Neural cell (in vitro differentiated cells): ENCODE measurements around the gene MLLT6. TPM values are rescaled to one million over a fixed set of nuclear protein-coding genes. Genes with fewer than 3 reads are reported as not detected.
A peak's percentile ranks its signal among the peaks of the same experiment; 100 is the strongest.

Experiments used
- H2AFZ ChIP-seq: fragments of 200-600, 300-800 bp; sonication (generic), shearing (Covaris generic); 2 replicates; pipeline ENCODE4 v1.6.0; 2014; ENCODE audit warnings: low read depth, mild to moderate bottlenecking, antibody characterized with exemption, low read length, moderate library complexity
- H3F3A ChIP-seq: fragments of 200-600 bp; shearing (Covaris generic); 2 replicates; pipeline ENCODE4 v1.6.1; 2016; ENCODE audit warnings: mild to moderate bottlenecking, moderate library complexity, mixed read lengths, antibody characterized with exemption, low read length; ENCODE audit not compliant: insufficient read depth, poor library complexity, severe bottlenecking
- H3K27ac ChIP-seq: fragments of 200-600, 300-800 bp; sonication (generic), shearing (Covaris generic); 2 replicates; pipeline ENCODE4 v1.5.1; 2014; ENCODE audit warnings: mild to moderate bottlenecking, low read length, moderate library complexity
- H3K27me3 ChIP-seq: fragments of 300-800, 200-600 bp; sonication (generic), shearing (Covaris generic); 2 replicates; pipeline ENCODE4 v1.6.0; 2014; ENCODE audit warnings: mild to moderate bottlenecking, low read depth, low read length, moderate library complexity; ENCODE audit not compliant: insufficient read depth
- H3K36me3 ChIP-seq: fragments of 300-800, 200-600 bp; sonication (generic), shearing (Covaris generic); 2 replicates; pipeline ENCODE4 v1.5.1; 2014; ENCODE audit warnings: mild to moderate bottlenecking, antibody characterized with exemption, low read length, moderate library complexity; ENCODE audit not compliant: insufficient read depth
- H3K4me2 ChIP-seq: fragments of 300-800, 200-600 bp; sonication (generic), shearing (Covaris generic); 2 replicates; pipeline ENCODE4 v1.6.0; 2014; ENCODE audit warnings: mild to moderate bottlenecking, low read length
- H3K4me3 ChIP-seq: fragments of 300-800, 200-600 bp; sonication (generic), shearing (Covaris generic); 2 replicates; pipeline ENCODE4 v1.5.1; 2014; ENCODE audit warnings: mild to moderate bottlenecking, low read length, moderate library complexity
- H3K79me2 ChIP-seq: fragments of 200-600 bp; shearing (Covaris generic); replicated peaks from 2 replicates; pipeline ENCODE4 v1.6.0; 2014; ENCODE audit warnings: mild to moderate bottlenecking, low read length, moderate library complexity; ENCODE audit not compliant: insufficient read depth
- H3K9ac ChIP-seq: fragments of 300-800, 200-600 bp; sonication (generic), shearing (Covaris generic); 2 replicates; pipeline ENCODE4 v1.6.1; 2016; ENCODE audit warnings: mild to moderate bottlenecking, low read length, mixed read lengths
- H3K9me2 ChIP-seq: fragments of 200-600 bp; shearing (Covaris generic); 2 replicates; pipeline ENCODE4 v1.6.1; 2016; ENCODE audit warnings: mild to moderate bottlenecking, low read length, mixed read lengths; ENCODE audit not compliant: insufficient read depth
- H3K9me3 ChIP-seq: fragments of 200-600, 300-800 bp; sonication (generic), shearing (Covaris generic); 2 replicates; pipeline ENCODE4 v1.6.1; 2016; ENCODE audit warnings: mild to moderate bottlenecking, mixed run types, low read length, moderate library complexity, mixed read lengths
- H4K20me1 ChIP-seq: fragments of 200-600 bp; shearing (Covaris generic); 2 replicates; pipeline ENCODE4 v1.6.1; 2016; ENCODE audit warnings: mild to moderate bottlenecking, mixed run types; ENCODE audit not compliant: insufficient read depth
- EP300 ChIP-seq: fragments of 450-650 bp; conservative IDR thresholded peaks from 2 replicates; pipeline ENCODE4 v1.6.1; 2014; ENCODE audit warnings: antibody characterized with exemption, mild to moderate bottlenecking, moderate library complexity; ENCODE audit not compliant: poor library complexity, severe bottlenecking
- EZH2 ChIP-seq: fragments of 200-600, 300-800 bp; shearing (Covaris generic), sonication (generic); IDR thresholded peaks from 2 replicates; pipeline ENCODE4 v1.6.1; 2014; ENCODE audit warnings: antibody characterized with exemption, low read length, borderline replicate concordance, mild to moderate bottlenecking; ENCODE audit not compliant: insufficient read depth, poor library complexity, severe bottlenecking
- MXI1 ChIP-seq: fragments of 450-650 bp; conservative IDR thresholded peaks from 2 replicates; pipeline ENCODE4 v1.6.1; 2014; ENCODE audit warnings: antibody characterized with exemption, mild to moderate bottlenecking; ENCODE audit not compliant: poor library complexity, severe bottlenecking
- POLR2AphosphoS5 ChIP-seq: IDR thresholded peaks from 2 replicates; pipeline ENCODE4 v1.6.1; 2012
- RAD21 ChIP-seq: fragments of 450-650 bp; conservative IDR thresholded peaks from 2 replicates; pipeline ENCODE4 v1.6.1; 2014; ENCODE audit warnings: antibody characterized with exemption, mild to moderate bottlenecking, moderate library complexity
- REST ChIP-seq: IDR thresholded peaks from 2 replicates; pipeline ENCODE4 v1.6.1; 2012; ENCODE audit warnings: borderline replicate concordance
- SMC3 ChIP-seq: fragments of 450-650 bp; conservative IDR thresholded peaks from 2 replicates; pipeline ENCODE4 v1.6.1; 2014; ENCODE audit warnings: antibody characterized with exemption, mild to moderate bottlenecking, moderate library complexity; ENCODE audit not compliant: poor library complexity
- TAF1 ChIP-seq: IDR thresholded peaks from 2 replicates; pipeline ENCODE4 v1.6.1; 2012; ENCODE audit warnings: low read depth
- polyA plus RNA-seq: library from polyadenylated mRNA; depleted of rRNA; stranded (reverse); fragments of >200 nt; gene quantifications from 2 replicates; pipeline ENCODE4 v1.2.3, GENCODE V29; 2014
- TF ChIP-seq, protein P1 (sequence below): fragments of 450-650 bp; IDR thresholded peaks from 2 replicates; pipeline ENCODE4 v1.5.1; 2014; ENCODE audit warnings: antibody characterized with exemption, mild to moderate bottlenecking, moderate library complexity; ENCODE audit not compliant: poor library complexity, severe bottlenecking

The MLLT6 gene
- polyA plus RNA-seq, 1 donor from 2014 or later: 19.7 TPM

DNA sequence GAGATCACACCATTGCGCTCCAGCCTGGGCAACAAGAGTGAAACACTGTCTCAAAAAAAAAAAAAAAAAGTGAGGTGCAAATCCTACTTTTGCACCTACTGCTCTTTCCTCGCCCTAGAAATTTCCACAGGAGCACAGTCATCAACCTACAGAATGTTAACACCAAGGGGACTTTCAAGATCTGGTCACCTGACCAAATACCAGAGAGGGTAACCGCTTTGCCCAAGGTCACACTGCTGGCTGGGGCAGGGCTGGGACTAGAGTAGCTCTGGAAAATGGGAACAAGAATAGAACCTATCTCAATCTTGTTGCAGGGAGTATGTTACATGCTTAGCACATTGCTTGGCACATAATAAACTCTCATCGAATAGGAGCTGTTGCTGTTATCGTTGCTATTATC lies 6.3 kb upstream of the MLLT6 start:
- TF ChIP-seq, protein P1, sequence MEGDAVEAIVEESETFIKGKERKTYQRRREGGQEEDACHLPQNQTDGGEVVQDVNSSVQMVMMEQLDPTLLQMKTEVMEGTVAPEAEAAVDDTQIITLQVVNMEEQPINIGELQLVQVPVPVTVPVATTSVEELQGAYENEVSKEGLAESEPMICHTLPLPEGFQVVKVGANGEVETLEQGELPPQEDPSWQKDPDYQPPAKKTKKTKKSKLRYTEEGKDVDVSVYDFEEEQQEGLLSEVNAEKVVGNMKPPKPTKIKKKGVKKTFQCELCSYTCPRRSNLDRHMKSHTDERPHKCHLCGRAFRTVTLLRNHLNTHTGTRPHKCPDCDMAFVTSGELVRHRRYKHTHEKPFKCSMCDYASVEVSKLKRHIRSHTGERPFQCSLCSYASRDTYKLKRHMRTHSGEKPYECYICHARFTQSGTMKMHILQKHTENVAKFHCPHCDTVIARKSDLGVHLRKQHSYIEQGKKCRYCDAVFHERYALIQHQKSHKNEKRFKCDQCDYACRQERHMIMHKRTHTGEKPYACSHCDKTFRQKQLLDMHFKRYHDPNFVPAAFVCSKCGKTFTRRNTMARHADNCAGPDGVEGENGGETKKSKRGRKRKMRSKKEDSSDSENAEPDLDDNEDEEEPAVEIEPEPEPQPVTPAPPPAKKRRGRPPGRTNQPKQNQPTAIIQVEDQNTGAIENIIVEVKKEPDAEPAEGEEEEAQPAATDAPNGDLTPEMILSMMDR: no peak
- TF ChIP-seq REST (no peak), SMC3 (no peak), POLR2AphosphoS5 (no peak), MXI1 (no peak), RAD21 (no peak), EZH2 (no peak), TAF1 (no peak), EP300 (no peak)
- Histone ChIP-seq H3F3A (no peaks in the 10 kb centered on the region), H3K4me2 (no peak overlapping the region), H3K9me2 (no peaks in the 10 kb centered on the region), H3K9ac (no peak overlapping the region), H3K27ac (no peak overlapping the region), H3K27me3 (peaks cover 29% of the 10 kb centered on the region), H4K20me1 (no peaks in the 10 kb centered on the region), H3K36me3 (no peaks in the 10 kb centered on the region), H3K9me3 (no peaks in the 10 kb centered on the region), H3K79me2 (no peaks in the 10 kb centered on the region), H3K4me3 (no peak overlapping the region), H2AFZ (no peak overlapping the region)

DNA sequence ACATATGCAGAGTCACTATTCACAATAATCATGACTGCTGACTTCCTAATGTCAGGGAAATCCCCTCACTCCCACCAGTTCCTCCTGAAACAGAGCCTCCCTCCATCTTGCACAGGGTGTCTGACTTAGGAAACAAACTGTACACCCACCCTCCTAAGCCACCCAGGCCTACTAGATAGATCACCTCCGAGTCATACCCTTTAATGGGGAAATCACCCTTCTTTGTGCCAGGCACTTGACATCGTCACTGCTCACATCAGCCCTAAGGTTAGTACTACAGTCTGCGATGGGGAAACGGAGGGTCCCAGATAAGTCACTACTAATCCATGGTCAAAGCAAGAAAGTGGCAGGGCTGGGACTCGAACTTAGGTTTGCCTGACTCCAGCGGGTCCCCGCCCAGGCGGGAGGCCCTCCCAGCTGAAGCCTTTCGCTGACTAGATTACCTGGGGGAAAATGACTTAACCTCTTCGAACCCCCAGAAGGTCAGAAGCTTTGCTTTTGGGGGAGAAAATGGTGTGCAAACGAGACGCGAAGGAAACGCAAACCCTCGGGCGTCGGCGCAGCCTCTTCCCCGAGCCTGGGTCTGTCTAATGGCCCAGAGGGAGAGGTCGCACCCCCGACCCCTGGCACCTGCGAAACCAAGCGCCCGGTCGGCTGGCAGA lies 3.4 kb upstream of the MLLT6 start:
- Histone ChIP-seq H3K27ac (peak overlapping the region; percentile 36), H3K9me2 (no peaks in the 10 kb centered on the region)

More for the DNA sequence above, 3.4 kb upstream of the MLLT6 start:
- H4K20me1 ChIP-seq: no peaks in the 10 kb centered on the region
- peaks cover 36% of the 10 kb centered on the region for H3K27me3 ChIP-seq
- peak overlapping the region; percentile 44 for H3K4me2 ChIP-seq
- H3K4me3 ChIP-seq: peak overlapping the region; percentile 81
- H3K36me3 ChIP-seq: no peaks in the 10 kb centered on the region
- peak overlapping the region; percentile 27 for H2AFZ ChIP-seq
- H3K9ac ChIP-seq: peak overlapping the region; percentile 59
- peaks cover 19% of the 10 kb centered on the region for H3K79me2 ChIP-seq
- H3K9me3 ChIP-seq: no peaks in the 10 kb centered on the region
- TF ChIP-seq, protein P1: no peak
- TF ChIP-seq EP300 (no peak), REST (no peak), RAD21 (no peak), EZH2 (no peak), POLR2AphosphoS5 (no peak), TAF1 (no peak), SMC3 (no peak), MXI1 (no peak)
- H3F3A ChIP-seq: no peaks in the 10 kb centered on the region
